NCI-H2227 treated with DMSO at 0.1 percent for 48 hours (cell line): ENCODE results near the gene HOXC10.
A peak's percentile ranks its signal among the peaks of the same experiment; 100 is the strongest.

ENCODE experiments used
- DNase-seq: peaks from one replicate; lab custom pipeline; 2025; lab: John Stamatoyannopoulos, UW

The HOXC10 gene

DNA sequence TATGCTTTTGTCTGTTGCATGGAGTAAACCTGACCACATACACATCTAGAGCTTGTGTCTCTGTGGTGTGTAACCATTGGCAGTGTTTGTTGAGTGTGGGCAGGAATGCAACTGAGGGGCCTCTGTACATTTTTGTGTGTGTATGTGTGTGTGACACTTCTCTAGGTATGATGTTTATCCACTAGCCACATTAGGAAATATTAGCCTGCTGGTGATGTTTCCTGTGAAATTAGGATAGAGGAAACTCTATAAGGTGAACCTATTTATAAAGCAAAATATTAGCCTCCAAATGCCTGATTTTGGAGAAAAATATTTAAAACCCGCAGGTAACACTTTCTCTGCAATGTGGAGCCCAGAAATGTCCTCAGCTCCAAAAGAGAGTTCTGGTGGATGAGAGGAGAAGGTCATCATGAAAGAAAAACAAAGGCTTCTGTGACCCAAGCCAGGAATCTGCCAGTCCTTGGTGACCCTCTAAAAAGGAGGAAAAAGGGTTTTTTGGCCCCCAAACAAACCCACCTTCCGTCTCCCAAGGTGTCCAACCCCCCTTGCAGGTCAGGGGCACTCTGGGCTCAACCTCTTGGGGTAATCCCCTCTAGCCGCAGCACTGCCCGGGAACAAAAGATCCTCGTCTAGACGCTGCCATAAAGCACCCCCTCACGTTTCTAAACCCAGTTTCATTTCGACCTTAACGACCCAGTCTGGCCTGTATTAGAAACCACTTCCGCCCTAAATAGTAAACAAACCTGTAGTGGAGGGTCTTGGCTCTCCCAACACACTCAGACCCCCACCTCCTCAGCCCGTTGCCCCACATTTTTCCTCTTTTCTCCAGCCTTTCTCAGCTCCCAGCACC lies 7.1 kb upstream of the HOXC10 start:
- no peak for DNase-seq

DNA sequence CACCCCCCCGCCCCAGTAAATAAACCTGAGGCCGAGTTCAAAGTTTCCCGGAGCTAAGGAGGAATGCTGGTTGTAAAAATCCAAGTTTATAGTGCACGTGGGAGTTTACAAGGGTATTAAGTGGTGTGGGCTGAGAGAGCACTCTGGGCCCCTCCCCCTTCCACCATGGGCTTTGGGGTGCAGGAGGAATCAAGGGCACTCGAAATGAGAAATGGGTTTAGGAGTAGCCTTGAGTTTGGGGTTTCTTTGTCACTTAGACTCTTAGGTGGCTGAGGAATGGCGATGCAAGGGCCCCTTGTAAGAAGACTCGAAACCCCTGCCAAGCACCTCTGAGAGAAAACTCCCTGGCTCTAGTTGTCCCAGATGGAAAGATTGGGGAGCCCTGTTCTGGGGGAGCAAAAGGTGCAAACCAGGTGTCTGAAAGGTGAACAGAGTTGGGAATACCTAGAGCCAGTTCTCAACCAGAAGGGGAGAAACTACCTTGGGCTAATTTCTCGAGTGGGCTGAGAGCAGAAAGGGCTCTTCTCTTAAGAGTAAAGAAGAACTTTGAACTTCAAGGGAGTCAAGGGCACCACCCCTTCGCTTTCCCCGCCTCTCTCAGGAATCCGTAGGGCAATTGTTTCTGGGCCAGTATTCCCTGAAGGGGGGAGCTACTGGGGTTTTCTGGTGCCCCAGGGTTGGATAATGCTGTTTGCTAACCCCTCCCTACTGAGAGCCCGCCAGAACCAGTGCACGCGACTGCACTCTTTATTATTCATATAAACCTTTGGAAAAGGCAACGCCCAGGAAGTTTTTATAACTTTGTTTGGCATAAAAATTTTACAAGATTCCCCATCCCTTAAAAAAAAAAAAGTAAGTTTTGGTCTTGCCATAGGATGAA lies 6.2 kb upstream of the HOXC10 start:
- no peak for DNase-seq

DNA sequence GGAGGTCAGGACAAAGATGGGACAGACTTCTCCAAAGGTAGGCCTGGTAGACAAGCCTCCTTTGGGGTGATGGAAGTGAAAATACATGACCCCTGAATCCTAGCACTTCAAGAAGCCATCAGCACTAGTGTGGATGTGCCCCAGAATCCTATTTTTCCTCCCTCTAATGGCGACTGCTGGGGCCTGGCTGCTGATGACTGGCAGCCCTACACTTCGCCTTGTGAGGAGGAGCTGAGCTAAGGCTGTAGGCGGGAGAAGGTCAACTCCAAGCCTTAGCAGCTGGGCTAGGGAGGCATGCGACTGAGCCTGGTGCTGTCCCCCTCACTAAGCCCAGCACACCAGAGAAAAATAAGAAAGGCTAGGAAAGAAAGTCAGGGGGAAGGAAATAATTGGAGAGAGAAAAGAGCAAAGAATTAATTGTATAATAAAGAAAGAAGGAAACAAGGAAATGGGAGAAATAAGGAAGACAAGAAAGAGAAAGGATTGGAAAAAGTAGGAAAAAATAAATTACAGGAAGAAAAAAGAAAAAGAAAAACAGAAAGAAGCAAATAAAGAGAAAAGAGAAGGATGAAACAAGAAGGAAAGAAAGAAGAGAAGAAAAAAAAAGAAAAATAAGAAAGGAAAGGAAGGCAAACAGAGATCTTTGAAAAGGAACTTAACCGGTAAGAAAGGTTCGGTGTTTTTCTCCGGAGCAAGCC lies 4.7 kb upstream of the HOXC10 start:
- no peak for DNase-seq

DNA sequence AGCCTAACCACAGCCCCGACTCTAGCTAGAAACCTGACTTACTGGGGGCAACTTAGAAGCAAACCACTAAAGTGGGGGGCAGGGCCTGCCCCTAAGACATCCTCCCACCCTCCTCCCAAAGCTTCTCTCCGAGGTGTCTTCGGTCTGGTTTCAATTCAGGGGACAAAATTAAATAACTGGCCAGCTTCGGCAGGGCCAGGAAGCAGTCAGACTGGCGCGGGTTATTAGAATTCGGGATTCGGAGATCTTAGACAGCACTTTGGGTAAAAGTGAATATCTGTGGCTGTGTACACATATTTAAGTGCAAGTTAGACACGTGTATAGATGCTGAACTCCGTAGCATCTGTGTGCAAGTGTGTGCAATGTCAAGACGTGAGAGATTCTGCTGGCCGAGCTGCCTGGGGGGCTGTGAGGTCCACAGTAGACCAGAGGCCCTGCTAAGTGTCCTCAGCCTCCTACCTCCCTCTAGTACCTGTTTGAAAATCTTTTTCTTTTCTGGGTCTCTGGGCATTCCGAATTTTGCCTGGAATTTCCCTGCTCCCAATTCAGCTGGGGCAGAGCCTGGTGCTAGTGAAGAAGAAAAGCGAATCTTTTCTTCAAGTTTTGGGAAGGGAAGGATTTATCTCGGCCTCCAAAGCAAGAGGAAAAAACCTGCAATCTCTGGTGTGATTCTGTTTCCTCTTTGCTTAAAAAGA lies 4.0 kb upstream of the HOXC10 start:
- DNase-seq: no peak

DNA sequence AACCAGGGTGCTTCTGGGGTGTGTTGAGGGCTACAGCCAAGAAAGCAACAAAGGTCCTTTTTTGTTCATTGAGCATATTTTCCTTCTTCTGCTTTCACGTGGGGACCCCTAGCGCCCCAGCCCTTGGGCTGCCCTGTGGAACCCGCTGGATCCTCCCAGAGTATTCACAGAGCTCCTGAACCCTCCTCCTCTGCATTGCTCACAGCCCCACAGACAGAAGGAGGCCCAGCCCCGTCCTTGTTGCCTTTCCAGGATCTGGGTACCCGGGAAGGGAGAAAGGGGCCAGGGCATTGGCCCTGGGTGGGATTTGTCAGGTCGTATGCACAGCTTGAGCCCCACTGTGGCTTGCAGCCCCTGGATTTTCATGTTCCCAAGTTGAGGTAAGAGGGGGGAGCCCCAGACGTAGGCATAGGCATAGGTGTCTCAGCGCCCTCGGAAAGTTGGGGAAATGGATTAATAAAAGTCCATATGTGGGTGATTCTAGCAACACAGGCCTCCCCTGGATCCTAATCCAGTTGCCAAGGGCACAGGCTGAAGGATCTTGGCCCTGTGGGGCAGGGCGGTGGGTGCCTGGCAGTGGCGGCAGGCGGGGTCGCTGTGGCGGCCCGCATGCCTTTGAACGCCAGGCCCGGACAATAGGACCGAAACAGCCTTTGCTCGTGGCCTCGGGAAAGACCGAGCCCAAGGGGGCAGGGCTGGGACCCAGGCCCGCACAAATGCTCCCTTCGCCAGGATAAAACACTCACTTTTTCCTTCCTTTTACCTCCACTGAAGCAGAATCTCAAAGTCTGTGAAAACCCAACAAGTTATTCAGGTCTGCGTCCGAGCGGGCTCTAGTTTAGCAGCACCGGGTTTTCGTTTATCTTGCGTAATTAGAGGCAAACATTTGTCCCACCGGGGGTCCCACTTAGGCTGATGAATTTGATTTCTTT lies 3.0 kb upstream of the HOXC10 start:
- DNase-seq: no peak

DNA sequence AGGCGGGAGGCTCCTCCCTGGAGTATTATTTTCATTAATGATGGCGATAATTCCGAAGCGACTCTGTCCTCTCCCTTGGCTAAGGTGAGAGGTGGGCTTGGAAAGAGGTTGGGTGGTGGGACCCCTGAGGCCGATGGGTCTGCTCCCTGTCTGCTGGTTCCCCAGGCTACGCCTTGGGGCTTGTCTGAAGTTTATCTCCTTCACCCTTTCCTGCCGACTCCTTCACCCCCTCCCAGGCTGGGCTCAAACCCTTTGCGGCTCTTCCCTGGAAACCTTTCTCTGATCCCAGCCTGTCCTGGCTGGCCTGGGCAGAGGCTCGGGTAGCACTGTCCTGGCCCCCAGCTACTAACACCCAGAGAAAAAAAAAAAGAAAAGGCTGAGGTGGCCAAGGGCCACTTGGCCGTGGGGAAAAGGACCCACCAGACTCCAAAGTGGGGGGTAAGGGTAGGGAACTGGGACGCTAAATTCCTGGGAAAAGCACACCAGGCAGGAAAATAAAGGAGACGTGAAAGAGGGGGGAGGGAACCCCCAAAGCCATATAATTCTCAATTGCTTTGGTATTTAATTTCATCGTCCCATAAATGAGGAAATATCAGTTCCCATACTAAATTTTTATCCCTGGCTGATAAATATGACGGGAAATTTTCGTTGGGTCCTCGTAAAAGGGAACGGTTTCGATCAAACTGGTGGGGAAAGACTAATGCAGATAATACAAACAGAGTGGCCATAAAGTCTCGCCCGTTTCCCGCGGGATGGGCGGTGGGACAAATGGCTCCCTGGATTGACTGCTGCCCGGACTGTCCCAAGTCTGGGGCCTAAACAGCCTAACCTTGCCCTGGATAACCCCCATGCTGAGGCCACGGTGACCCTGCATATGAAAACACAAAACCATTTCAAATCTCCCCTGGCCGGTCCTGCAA lies 2.0 kb upstream of the HOXC10 start:
- DNase-seq: no peak

DNA sequence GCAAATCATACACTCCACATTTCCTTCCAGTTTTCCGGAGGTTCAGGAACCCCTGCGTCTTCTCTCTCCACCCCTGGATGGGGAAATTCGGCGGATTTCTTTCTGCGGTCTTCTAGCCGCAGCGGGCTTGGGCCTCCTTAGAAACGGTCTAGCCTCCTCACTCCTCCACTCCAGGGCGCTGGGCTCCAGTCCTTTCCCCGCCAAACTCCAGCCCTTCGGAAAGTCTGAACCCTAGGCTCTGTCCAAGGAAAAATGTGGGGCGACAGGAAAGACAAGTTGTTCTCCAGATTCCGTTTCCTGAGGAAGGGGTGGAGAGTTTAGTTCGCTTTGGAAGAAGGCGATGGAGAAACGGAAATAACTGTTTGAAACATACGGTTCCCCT lies 1.4 kb upstream of the HOXC10 start:
- no peak for DNase-seq

DNA sequence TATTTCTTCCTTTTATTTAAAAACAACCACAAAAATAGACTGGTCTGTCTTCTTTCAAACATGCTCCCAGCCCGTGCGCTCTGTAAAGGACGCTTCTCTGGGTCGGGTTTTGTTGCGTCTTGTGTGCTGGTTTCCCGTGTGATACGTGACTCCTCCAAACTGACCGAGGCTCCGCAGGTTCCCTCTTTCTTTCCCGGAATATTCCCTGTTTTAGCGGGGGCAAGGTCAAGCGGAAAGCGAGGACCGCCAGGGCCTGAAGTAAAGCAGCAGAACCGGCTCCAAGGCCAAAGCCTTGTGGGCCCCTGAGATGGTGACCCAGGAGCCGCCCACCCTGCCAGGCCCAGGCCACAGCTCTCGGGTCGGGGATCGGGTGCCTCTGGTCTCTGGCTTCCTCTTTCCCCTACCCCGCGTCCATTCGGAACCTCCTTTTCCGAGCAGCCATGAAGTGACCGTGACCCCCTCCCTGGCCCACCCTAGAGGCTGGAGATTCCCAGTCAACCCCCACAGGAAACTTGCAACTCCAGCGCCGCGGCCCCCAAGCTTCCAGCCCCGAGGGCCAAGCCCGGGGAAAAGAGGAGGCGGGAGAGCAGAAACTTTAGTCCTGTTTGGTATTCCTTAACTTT lies 885 bp upstream of the HOXC10 start:
- no peak for DNase-seq

DNA sequence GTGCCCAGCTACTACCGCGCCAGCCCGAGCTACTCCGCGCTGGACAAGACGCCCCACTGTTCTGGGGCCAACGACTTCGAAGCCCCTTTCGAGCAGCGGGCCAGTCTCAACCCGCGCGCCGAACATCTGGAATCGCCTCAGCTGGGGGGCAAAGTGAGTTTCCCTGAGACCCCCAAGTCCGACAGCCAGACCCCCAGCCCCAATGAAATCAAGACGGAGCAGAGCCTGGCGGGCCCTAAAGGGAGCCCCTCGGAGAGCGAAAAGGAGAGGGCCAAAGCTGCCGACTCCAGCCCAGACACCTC lies 697 bp downstream of the HOXC10 start:
- no peak for DNase-seq

DNA sequence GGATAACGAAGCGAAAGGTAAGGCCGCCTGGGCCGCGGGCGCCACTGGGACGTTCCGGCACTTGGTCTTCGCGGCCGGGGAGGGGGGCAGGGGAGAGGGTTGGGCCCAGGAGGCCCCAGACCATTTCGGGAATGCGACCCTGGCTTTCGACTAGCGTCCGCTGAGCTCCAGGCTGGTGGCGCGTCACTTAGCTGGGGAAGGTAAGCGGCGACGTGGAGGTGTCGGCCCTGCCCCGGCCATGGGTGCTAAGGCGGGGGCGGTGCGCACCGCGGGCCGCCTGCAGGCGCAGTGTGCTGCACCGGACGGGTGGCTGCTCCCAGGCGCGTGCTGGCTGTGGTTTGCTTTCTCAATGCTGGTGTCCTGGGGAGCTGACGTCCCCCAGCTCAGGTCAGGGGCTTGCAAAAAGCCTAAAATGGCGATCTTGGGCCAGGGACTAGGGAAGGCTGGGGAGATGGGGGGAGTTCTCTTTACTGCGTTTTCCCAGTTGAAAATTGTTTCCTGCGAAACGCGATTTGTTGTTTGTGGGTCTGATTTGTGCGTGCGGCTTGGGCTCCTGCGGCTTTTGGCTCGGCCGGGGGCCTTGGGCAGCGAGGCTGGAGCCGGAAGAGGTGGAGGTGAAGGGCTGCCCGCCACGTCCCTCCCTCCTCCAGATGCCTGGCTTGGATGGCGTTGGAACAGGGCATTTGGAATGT lies 1.2 kb downstream of the HOXC10 start:
- no peak for DNase-seq

DNA sequence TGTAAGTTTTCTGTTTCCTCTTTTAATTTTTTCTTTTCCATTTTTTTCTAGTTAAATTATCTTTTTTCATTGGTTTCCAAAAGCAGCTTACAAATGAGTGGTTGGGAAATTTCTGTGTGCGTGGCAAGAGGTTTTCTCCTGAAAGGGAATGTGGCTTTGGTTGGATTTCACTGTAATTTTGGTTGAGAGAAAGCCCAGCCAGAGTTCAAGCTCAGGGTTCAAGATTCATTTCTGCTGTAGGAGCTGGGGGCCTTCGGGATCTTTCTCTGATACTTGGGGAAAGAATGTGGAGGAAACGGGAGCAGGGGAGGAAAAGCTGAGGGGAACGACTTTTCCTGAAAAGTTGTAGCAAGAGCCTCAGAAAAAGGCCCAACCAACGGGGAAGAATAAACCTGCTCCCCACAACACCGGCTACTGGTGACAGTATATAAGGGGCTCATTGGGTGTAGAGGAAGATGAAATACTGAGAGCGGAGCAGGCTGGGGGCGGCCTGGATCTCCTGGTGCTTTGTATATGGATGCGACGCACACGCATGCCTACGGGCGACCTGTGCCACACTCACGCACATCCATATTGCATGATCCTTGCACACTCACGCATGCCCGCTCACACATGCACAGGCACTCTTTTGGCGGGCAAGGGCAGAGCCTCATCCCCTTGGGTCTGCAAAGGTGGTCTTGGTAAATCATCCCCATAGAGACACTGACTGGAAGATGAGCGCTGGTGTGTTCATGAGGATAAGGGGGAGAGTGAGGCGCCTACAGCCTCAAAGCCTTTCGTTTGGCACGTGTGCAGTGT lies 1.9 kb downstream of the HOXC10 start:
- DNase-seq: no peak

DNA sequence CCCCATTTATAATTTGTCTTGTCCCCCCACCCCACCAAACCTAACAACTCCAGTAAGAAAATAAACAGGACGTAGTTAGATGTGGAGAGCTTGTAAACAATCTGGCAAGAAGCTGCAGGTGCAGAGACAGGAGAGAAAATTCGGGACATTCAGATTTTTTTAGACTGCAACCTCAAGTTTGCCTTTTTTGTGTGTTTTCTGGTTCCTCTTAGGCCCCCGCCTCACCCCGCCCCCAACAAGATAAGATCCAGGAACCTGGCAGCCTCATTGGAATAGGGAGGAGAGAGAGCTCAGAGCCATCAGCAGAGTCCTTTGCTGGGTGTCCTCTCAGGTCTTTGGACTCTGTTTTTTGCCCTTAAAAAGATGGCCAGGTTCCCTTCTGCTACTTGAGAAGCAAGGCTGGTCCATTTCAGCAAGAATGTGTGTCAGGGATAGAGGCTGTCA lies 2.9 kb downstream of the HOXC10 start:
- no peak for DNase-seq

DNA sequence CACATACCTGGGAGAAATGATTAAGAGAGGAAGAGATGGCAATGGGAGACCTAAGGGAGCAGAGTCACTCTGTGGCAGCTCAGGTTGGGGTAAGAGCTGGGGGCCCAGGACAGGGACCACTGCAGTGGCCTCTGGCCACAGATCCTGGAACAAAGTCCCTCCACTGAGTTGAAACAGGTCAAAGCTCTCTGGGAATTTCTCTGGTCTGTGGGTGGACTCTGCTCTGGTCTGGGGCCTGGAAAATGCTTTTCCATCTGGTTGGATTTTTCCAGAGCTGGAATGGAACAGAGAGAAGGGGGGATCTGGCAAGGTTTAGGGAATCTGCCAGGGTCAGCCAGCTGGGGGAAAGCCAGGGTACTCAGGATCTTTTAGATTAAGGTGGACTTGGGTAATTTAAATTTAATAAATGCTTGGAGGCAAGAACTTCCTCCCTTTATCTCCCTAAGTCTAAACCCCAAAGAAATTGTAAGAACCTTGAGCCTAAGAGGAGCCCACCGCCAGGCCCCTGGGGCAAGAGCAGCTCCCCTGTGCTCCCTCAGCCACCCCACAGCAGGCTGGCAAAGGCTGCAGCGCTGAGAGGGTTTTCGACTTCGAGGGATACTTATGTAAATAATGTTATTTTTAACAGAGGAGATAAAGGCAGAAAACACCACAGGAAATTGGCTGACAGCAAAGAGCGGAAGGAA lies 3.7 kb downstream of the HOXC10 start:
- no peak for DNase-seq

DNA sequence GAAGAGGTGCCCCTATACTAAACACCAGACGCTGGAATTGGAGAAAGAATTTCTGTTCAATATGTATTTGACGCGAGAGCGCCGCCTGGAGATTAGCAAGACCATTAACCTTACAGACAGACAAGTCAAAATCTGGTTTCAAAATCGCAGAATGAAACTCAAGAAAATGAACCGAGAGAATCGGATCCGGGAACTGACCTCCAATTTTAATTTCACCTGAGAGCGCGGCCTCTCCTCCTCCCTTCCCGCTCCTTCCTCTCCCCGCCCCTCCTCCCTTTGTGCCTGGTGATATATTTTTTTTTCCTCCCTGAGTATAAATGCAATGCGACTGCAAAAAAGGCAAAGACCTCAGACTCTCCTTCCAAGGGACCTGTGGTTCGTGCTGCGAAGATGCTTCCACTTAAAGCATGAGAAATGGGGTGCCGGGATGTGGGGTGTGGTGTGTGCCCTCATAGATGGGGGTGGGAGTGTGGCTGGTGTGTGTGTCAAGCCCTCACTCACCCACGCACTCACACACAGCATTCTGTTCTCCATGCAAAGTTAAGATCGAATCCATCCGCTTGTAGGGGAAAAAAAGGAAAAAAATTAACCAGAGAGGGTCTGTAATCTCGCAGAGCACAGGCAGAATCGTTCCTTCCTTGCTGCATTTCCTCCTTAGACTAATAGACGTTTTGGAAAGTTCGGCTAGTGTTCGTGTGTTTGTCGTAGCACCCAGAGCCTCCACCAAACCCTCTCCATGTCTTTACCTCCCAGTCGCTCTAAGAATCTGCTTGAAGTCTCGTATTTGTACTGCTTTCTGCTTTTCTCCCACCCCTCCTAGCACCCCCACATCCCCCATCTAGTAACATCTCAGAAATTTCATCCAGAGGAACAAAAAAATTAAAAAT lies 4.5 kb downstream of the HOXC10 start:
- peak; percentile 10 for DNase-seq

DNA sequence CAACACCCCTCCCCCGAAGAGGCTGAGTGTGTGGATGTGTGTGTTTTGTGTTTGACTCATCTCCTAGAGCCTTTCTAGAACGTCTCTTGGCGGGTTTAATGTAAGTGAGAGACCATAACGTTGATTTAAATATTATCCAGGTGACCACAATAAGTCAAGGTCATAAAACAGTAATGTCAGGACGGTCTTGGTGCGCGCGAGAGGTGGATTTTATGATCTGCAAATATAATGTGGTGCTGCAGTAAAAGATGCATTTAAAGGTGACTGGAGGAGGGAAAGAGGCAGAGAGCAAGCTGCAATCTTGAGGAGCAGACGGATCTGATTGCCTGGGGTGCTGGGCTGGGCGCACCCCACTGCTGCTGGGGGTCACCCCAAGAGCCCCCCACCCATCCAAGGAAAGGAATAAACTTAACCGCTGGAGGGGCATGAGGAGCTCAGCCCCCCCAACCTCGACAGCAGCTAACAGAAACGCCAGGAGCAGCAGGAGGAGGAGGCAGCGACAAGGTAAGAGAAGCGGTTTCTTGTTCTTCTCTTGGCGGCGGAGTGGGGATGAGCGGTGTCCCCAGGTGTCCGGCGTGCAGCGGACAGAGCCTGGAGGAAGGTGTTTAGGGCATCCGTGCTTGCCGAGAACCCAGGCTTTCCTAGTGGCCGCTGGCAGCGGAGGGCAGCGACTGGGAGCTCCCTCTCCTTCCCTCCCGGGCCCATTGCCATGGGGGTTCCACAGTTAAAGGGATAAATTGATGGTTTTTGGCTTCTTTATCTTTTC lies 5.5 kb downstream of the HOXC10 start:
- no peak for DNase-seq

DNA sequence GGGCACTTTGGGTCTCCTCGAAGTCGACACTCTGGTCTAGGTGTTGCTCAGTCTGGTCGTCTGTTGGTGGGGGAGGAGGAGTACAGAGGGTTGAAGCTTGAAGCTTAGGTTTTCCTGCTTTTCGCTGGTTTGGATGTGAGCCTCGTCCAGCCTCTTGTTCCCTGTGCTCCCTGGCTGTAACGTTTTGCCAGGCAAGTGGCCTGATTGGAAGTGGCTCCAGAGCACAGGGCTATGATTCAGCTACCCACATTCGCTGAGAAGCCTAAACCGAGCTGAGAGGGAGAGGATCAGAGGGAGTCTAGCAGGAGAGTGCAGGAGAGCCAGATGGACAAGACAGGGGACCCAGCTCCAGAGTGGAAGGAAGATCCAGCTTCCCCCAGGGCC lies 6.1 kb downstream of the HOXC10 start:
- DNase-seq: no peak
